ENCODE measurements around the gene CIB1. TPM values are rescaled to one million over a fixed set of nuclear protein-coding genes. Genes with fewer than 3 reads are reported as not detected.

CIB1 gene
- total RNA-seq: 16.8 and 17.3 TPM in 2 replicates

GRCh38 chr15:90233387-90234095 lies at the start of gene CIB1:
Gene CIB1, minus strand, starts transcription at chr15:90233941. Its CDS starts 56 bp downstream, at chr15:90233885.

GRCh38 chr15:90265271-90266060 lies 31.7 kb upstream of the CIB1 start, which contains the start of gene NGRN:
Gene NGRN, plus strand, starts transcription at chr15:90265672. Its CDS starts 41 bp downstream, at chr15:90265713.

DNA sequence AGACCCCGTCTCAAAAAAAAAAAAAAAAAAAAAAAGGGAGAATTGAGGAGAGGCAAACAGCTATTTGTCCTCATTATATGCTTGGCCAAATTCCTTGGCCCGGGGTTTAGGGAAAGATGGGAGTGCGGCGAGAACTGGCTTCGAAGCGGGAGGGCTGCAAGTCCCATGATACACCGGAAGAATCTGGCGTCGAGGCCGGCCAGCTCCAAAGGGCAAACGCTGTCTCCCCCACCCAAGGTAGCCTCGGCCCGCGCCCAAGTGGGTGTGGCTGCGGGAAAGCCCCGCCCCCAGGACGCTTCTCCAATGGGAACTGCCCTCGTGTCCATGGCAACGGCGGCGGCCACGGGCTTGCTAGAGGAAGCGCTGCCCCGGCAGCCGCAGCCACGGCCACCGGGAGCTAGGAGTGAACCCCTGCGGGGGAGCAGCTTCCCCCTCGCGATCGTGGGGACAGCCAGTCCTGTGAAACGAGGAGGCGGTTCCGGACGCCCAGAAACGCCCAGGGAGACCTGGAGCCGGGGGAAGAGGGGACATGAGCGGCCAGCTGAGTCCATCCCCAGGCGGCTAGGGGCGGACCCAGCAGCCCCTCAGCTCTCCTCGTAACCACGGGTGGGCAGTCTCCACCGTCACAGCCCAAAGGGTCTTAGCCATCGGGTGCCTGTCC lies 15.6 kb upstream of the CIB1 start, which contains the start of gene TTLL13:
Gene TTLL13, plus strand, starts transcription at position 354 of the 661 bp plus-strand sequence. CDS start 1,075 bp downstream, outside the sequence.

GRCh38 chr15:90234096-90234988 lies 601 bp upstream of the CIB1 start, which contains the start of gene GDPGP1:
Gene GDPGP1, plus strand, starts transcription at chr15:90234209. Its CDS starts 6,700 bp downstream, at chr15:90240909.

DNA sequence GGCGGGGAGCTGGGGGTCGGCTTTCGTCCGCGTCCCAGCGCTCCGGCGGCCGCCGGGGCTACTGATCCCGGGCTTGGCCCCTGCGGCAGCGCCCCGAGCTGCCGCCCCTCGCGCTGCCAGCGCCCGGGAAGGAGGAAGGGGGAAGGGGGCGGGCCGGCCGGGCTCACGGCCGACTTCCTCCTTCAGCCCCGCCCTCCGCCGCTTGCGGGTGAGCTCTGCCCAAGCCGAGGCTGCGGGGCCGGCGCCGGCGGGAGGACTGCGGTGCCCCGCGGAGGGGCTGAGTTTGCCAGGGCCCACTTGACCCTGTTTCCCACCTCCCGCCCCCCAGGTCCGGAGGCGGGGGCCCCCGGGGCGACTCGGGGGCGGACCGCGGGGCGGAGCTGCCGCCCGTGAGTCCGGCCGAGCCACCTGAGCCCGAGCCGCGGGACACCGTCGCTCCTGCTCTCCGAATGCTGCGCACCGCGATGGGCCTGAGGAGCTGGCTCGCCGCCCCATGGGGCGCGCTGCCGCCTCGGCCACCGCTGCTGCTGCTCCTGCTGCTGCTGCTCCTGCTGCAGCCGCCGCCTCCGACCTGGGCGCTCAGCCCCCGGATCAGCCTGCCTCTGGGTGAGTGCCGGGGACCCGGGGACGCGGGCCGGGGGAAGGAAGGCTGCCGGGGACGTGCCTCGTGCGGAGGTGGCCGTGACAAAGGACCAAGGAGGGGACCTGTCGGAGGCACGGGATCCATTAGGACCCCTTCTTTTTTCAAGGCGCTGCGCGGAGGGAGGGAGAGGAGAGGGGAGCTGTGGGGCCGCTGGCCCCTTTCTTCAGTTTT lies 32.4 kb downstream of the CIB1 start, which contains the start of gene SEMA4B:
Gene SEMA4B, plus strand, starts transcription at position 201 of the 814 bp plus-strand sequence. Its CDS starts 249 bp downstream, at position 450.

Small RNA genes within 50 kb of the gene (small RNA-seq; reads per million reads assigned to genes)
- gene AC091167.3: not detected

Other genes with a start within 250 kb of the CIB1 start
- gene ZNF710, start 232.6 kb downstream of the CIB1 start, total RNA-seq: 22.8 and 28.2 TPM in 2 replicates
- gene IDH2, start 131.5 kb downstream of the CIB1 start, total RNA-seq: 164 and 219 TPM in 2 replicates
- 31.0 and 59.7 TPM in 2 replicates for gene SEMA4B, start 32.6 kb downstream of the CIB1 start, total RNA-seq
- 3.8 and 5.9 TPM in 2 replicates for gene GDPGP1, start 268 bp upstream of the CIB1 start, total RNA-seq
- not detected in 2 replicates for gene TTLL13, start 15.6 kb upstream of the CIB1 start, total RNA-seq
- gene NGRN, start 31.7 kb upstream of the CIB1 start, total RNA-seq: 57.7 and 82.4 TPM in 2 replicates
- 1.6 and 1.7 TPM in 2 replicates for gene ZNF774, start 118.3 kb upstream of the CIB1 start, total RNA-seq
- 230 and 336 TPM in 2 replicates for gene IQGAP1, start 154.3 kb upstream of the CIB1 start, total RNA-seq